Retina (tissue), 1 donor: ENCODE results near the gene TICAM1.
"Not testable (repeated sequence)": the region's sequence is repeated elsewhere in the genome, so short reads cannot be mapped to it uniquely, and the experiment has no call there.

Experiments
- DNase-seq: peaks from one replicate; pipeline ENCODE4 v3.0.0-alpha.2; 2016

Gene TICAM1

GRCh38 chr19:4803736-4804695, 27.5 kb downstream of the TICAM1 start:
- DNase-seq = peak; percentile 81

- no peak for DNase-seq
These were observed 28.8 kb downstream of the TICAM1 start for GRCh38 chr19:4802711-4803110.

GRCh38 chr19:4801085-4801619, 30.4 kb downstream of the TICAM1 start:
- no peak for DNase-seq

- no peak for DNase-seq
These were observed 30.9 kb downstream of the TICAM1 start for GRCh38 chr19:4800591-4801081.

GRCh38 chr19:4795400-4795799, 36.1 kb downstream of the TICAM1 start:
- DNase-seq = no peak

GRCh38 chr19:4794971-4795370, 36.5 kb downstream of the TICAM1 start:
- no peak for DNase-seq

- not testable (repeated sequence) for DNase-seq
These were observed 38.2 kb downstream of the TICAM1 start for GRCh38 chr19:4793278-4793677.

GRCh38 chr19:4792866-4793195, 38.7 kb downstream of the TICAM1 start:
- DNase-seq = not testable (repeated sequence)

- DNase-seq = not testable (repeated sequence)
These were observed 39.3 kb downstream of the TICAM1 start for GRCh38 chr19:4792019-4792865.

GRCh38 chr19:4791183-4792018, 40.1 kb downstream of the TICAM1 start, which contains the start of gene FEM1A:
TSS of gene FEM1A (plus strand) at chr19:4791734. CDS start at chr19:4791855, 121 bp downstream.
- DNase-seq = peak; percentile 100

- not testable (repeated sequence) for DNase-seq
These were observed 45.0 kb downstream of the TICAM1 start for GRCh38 chr19:4786412-4787016.

- DNase-seq = no peak
These were observed 49.7 kb downstream of the TICAM1 start for GRCh38 chr19:4781801-4782200.

GRCh38 chr19:4780860-4781259, 50.7 kb downstream of the TICAM1 start:
- DNase-seq = no peak

- not testable (repeated sequence) for DNase-seq
These were observed 53.4 kb downstream of the TICAM1 start for GRCh38 chr19:4778124-4778523.

GRCh38 chr19:4776436-4777211, 54.9 kb downstream of the TICAM1 start:
- no peak for DNase-seq

- no peak for DNase-seq
These were observed 55.8 kb downstream of the TICAM1 start for GRCh38 chr19:4775627-4776152.

- DNase-seq = peak; percentile 60
These were observed 57.4 kb downstream of the TICAM1 start for GRCh38 chr19:4774136-4774535.

- no peak for DNase-seq
These were observed 58.4 kb downstream of the TICAM1 start for GRCh38 chr19:4773047-4773640.

- no peak for DNase-seq
These were observed 58.9 kb downstream of the TICAM1 start for GRCh38 chr19:4772566-4772965.
